ENCODE data around the gene TTC27.

Gene TTC27

GRCh38 chr2:32732120-32732519 is 104.3 kb downstream of the TTC27 start:
- Histone ChIP-seq H3K4me2 (no peak overlapping the region), H3K36me3 (peaks cover 10% of the 10 kb centered on the region; the same call in 1 of the 2 replicates), H3K4me3 (no peak overlapping the region), H3K4me1 (no peaks in the 10 kb centered on the region), H3K27me3 (no peaks in the 10 kb centered on the region), H4K20me1 (no peaks in the 10 kb centered on the region), H3K27ac (no peak overlapping the region), H3K9me3 (no peaks in the 10 kb centered on the region), H3K9ac (no peak overlapping the region)
- no peak for TF ChIP-seq Cebpa-rat (IDR thresholded peaks at IDR 0.05)

DNA sequence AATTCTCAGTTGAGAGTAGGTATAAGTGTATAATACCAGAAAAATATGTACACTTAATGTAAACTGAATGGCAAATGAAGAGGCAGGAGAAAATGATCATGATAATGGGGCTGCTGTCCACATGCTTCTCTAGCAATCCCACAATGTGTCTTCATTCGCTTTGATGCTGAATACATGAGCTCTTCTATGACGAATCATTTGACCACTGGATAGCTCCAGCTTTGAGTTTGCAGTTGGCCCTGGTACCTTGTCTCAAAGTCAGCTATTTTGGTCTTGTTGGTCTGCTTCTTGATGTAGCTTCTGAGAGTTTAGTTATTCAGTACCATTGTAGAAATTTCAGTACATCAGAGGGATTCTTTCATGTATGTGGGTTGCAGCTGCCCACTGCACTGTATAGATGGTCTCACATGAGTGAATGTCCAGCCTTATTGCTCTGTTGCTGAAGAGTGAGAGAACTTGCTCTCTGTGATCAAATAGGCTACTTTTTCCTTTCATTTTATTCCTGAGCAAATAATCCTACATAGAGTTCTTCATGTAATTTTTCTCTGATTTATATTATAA is 105.1 kb downstream of the TTC27 start:
- no peaks in the 10 kb centered on the region for H3K4me1 ChIP-seq
- H3K9me3 ChIP-seq: no peaks in the 10 kb centered on the region
- no peaks in the 10 kb centered on the region for H3K27me3 ChIP-seq
- H4K20me1 ChIP-seq: no peaks in the 10 kb centered on the region
- H3K36me3 ChIP-seq: peaks cover 17% of the 10 kb centered on the region
- no peak overlapping the region for H3K27ac ChIP-seq
- no peak overlapping the region for H3K4me2 ChIP-seq
- no peak overlapping the region for H3K9ac ChIP-seq
- H3K4me3 ChIP-seq: no peak overlapping the region
- no peak for TF ChIP-seq Cebpa-rat (IDR thresholded peaks at IDR 0.05)

- Histone ChIP-seq H3K9ac (no peak overlapping the region), H3K9me3 (no peaks in the 10 kb centered on the region), H4K20me1 (no peaks in the 10 kb centered on the region), H3K27ac (no peak overlapping the region), H3K4me3 (no peak overlapping the region), H3K27me3 (no peaks in the 10 kb centered on the region), H3K4me2 (no peak overlapping the region), H3K36me3 (peaks cover 22% of the 10 kb centered on the region), H3K4me1 (no peaks in the 10 kb centered on the region)
- TF ChIP-seq Cebpa-rat (IDR thresholded peaks at IDR 0.05): no peak
Observed at GRCh38 chr2:32735348-32735747, 107.5 kb downstream of the TTC27 start.

GRCh38 chr2:32738939-32739338 is 111.1 kb downstream of the TTC27 start:
- TF ChIP-seq Cebpa-rat (IDR thresholded peaks at IDR 0.05): no peak
- Histone ChIP-seq H4K20me1 (no peaks in the 10 kb centered on the region), H3K36me3 (peaks cover 46% of the 10 kb centered on the region), H3K27me3 (no peaks in the 10 kb centered on the region), H3K4me3 (no peak overlapping the region), H3K9ac (no peak overlapping the region), H3K27ac (no peak overlapping the region), H3K9me3 (no peaks in the 10 kb centered on the region), H3K4me2 (no peak overlapping the region), H3K4me1 (no peaks in the 10 kb centered on the region)

DNA sequence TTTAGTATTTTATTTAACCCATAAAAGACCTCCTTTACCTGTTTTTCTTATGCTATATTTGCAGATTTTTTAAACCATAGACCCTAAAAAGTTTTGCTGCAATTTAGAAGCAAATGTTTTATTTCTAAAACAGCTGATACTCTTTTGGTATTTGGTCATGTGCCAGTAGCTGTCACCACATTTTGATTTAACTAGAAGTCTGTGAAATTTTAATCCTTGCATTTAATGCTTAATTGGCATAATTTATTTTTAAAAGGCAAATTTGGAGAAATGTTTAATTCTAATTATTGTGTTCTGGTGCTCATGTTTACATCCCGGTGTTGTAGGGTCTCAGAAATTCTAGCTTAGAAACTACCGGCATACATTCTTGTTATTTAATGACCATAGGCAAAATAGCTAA is 111.8 kb downstream of the TTC27 start:
- Histone ChIP-seq H3K27ac (no peak overlapping the region), H3K27me3 (no peaks in the 10 kb centered on the region), H3K4me3 (no peak overlapping the region), H3K36me3 (peaks cover 48% of the 10 kb centered on the region), H3K9me3 (no peaks in the 10 kb centered on the region), H3K4me1 (no peaks in the 10 kb centered on the region), H3K4me2 (no peak overlapping the region), H4K20me1 (no peaks in the 10 kb centered on the region), H3K9ac (no peak overlapping the region)
- TF ChIP-seq Cebpa-rat (IDR thresholded peaks at IDR 0.05): no peak

- Histone ChIP-seq H4K20me1 (no peaks in the 10 kb centered on the region), H3K4me2 (no peak overlapping the region), H3K9me3 (no peaks in the 10 kb centered on the region), H3K4me3 (no peak overlapping the region), H3K27me3 (no peaks in the 10 kb centered on the region), H3K36me3 (peaks cover 49% of the 10 kb centered on the region), H3K4me1 (no peaks in the 10 kb centered on the region), H3K9ac (no peak overlapping the region), H3K27ac (no peak overlapping the region)
- TF ChIP-seq Cebpa-rat (IDR thresholded peaks at IDR 0.05): no peak
Observed at GRCh38 chr2:32741575-32741974, 113.7 kb downstream of the TTC27 start.

GRCh38 chr2:32742376-32742775 is 114.5 kb downstream of the TTC27 start:
- Histone ChIP-seq H3K4me1 (no peaks in the 10 kb centered on the region), H3K4me2 (no peak overlapping the region), H3K27me3 (no peaks in the 10 kb centered on the region), H4K20me1 (no peaks in the 10 kb centered on the region), H3K36me3 (peaks cover 42% of the 10 kb centered on the region), H3K9me3 (no peaks in the 10 kb centered on the region), H3K9ac (no peak overlapping the region), H3K27ac (no peak overlapping the region), H3K4me3 (no peak overlapping the region)
- no peak for TF ChIP-seq Cebpa-rat (IDR thresholded peaks at IDR 0.05)

- H3K27ac ChIP-seq: no peak overlapping the region
- H3K4me1 ChIP-seq: no peaks in the 10 kb centered on the region
- H3K9ac ChIP-seq: no peak overlapping the region
- no peaks in the 10 kb centered on the region for H3K9me3 ChIP-seq
- no peaks in the 10 kb centered on the region for H3K27me3 ChIP-seq
- no peak overlapping the region for H3K4me2 ChIP-seq
- H4K20me1 ChIP-seq: no peaks in the 10 kb centered on the region
- TF ChIP-seq Cebpa-rat (IDR thresholded peaks at IDR 0.05): no peak
- no peak overlapping the region for H3K4me3 ChIP-seq
- peaks cover 31% of the 10 kb centered on the region for H3K36me3 ChIP-seq
Observed at GRCh38 chr2:32743480-32744236, 115.8 kb downstream of the TTC27 start.

DNA sequence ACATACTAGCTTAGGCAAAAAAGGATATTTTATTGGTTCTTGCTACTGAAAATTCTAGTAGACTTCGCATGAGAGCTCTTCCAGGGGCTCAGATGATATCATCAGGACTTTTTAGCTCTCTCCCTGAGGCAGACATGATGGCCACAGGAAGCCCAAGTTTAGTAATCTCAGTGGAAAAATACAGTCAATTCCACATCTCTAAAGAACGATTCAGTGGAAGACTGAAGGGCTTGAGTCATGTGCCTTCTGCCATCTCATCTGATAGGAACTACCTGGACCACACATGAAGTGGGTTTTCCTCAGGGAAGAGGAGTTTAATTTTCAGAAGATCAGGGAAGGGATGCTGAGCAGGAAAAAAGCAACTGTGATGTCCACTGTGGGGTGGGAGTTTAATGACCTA is 117.3 kb downstream of the TTC27 start:
- Histone ChIP-seq H3K36me3 (peaks cover 41% of the 10 kb centered on the region), H4K20me1 (no peaks in the 10 kb centered on the region), H3K9me3 (no peaks in the 10 kb centered on the region), H3K4me3 (no peak overlapping the region), H3K4me2 (no peak overlapping the region), H3K9ac (no peak overlapping the region), H3K27me3 (no peaks in the 10 kb centered on the region), H3K27ac (no peak overlapping the region), H3K4me1 (no peaks in the 10 kb centered on the region)
- no peak for TF ChIP-seq Cebpa-rat (IDR thresholded peaks at IDR 0.05)

DNA sequence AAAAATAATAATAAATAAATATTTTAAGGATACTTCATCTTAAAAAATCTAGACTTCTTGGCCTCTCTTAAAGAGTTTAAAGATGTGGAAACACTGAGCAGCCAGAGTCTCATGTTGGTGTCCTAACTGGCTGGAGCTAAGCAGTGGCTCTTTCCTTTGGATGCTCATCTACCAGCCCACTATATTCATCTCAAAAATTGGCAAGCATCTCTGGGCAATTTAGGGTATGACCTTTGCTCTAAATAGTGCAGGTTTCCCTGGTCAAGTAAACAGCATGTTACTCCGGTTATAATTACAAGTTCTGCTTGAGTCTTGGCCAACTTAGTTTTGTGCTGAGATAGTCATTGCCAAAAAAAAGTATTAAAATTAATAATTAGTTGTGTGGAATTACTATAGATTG is 117.8 kb downstream of the TTC27 start:
- Histone ChIP-seq H3K4me1 (no peaks in the 10 kb centered on the region), H4K20me1 (no peaks in the 10 kb centered on the region), H3K9ac (no peak overlapping the region), H3K27ac (no peak overlapping the region), H3K36me3 (peaks cover 39% of the 10 kb centered on the region), H3K27me3 (no peaks in the 10 kb centered on the region), H3K9me3 (no peaks in the 10 kb centered on the region), H3K4me3 (no peak overlapping the region), H3K4me2 (no peak overlapping the region)
- no peak for TF ChIP-seq Cebpa-rat (IDR thresholded peaks at IDR 0.05)
